Measurements from ENCODE around the gene POU2AF3.

GRCh38 chr11:111300569-111300968 is 2.2 kb downstream of the POU2AF3 start:
- no peak for TF ChIP-seq EZH2 (IDR thresholded peaks at IDR 0.05)
- TF ChIP-seq POLR2AphosphoS5 (IDR thresholded peaks at IDR 0.05; ENCODE audit: borderline replicate concordance, low read depth, low read length) = no peak
- no peak for TF ChIP-seq FOXP2 (optimal IDR thresholded peaks at IDR 0.05; ENCODE audit: control extremely low read depth, extremely low read length, insufficient read depth)

Data from SK-N-MC (cell line).